ENCODE measurements around the gene KCTD3. TPM values are rescaled to one million over a fixed set of nuclear protein-coding genes. Genes with fewer than 3 reads are reported as not detected.

KCTD3 gene
- total and polyA plus RNA-seq, 2 of the 13 experiments (the other 11 are each of a cell fraction or from before 2014, with no cell fraction given) = 49.8 to 68.1 TPM

DNA sequence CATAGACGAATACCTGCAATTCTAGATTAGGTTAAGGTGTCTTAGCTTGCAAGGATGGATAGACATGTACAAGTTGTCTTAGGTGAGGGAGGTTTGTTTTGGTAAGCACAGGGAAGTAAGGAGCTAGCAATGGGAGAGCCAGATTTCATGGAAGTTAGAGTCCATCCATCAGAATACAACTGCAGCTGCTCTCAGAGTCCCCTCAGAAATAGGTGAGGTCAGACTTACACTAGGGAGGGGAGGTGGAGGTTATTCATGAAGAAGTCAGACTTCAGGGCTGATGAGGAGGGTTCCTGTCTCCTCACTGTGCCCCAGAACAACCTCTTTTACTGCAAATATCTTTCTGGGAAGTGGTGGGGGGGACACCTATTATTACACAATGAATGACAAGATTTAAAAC lies 85.3 kb downstream of the KCTD3 start:
- TF ChIP-seq GTF3A (CRISPR knock-in tag; conservative IDR thresholded peaks at IDR 0.05) = no peak
- no peak for TF ChIP-seq DPF2 (CRISPR knock-in tag; IDR thresholded peaks at IDR 0.05; ENCODE audit: borderline replicate concordance, low read depth)
- no peak for TF ChIP-seq KDM5A (IDR thresholded peaks at IDR 0.05; ENCODE audit: borderline replicate concordance, low read length)
- TF ChIP-seq ATF7-NPFF (CRISPR knock-in tag; IDR thresholded peaks at IDR 0.05; ENCODE audit: low read depth) = no peak
- TF ChIP-seq RCOR2 (CRISPR knock-in tag; IDR thresholded peaks at IDR 0.05) = no peak
- TF ChIP-seq ZNF335 (CRISPR knock-in tag; IDR thresholded peaks at IDR 0.05) = no peak
- TF ChIP-seq ZNF33B (CRISPR knock-in tag; IDR thresholded peaks at IDR 0.05) = no peak
- no peak for TF ChIP-seq ZBTB38 (CRISPR knock-in tag; IDR thresholded peaks at IDR 0.05)
- TF ChIP-seq RBM22 (optimal IDR thresholded peaks at IDR 0.05; ENCODE audit: low read length) = no peak
- TF ChIP-seq, protein P1, sequence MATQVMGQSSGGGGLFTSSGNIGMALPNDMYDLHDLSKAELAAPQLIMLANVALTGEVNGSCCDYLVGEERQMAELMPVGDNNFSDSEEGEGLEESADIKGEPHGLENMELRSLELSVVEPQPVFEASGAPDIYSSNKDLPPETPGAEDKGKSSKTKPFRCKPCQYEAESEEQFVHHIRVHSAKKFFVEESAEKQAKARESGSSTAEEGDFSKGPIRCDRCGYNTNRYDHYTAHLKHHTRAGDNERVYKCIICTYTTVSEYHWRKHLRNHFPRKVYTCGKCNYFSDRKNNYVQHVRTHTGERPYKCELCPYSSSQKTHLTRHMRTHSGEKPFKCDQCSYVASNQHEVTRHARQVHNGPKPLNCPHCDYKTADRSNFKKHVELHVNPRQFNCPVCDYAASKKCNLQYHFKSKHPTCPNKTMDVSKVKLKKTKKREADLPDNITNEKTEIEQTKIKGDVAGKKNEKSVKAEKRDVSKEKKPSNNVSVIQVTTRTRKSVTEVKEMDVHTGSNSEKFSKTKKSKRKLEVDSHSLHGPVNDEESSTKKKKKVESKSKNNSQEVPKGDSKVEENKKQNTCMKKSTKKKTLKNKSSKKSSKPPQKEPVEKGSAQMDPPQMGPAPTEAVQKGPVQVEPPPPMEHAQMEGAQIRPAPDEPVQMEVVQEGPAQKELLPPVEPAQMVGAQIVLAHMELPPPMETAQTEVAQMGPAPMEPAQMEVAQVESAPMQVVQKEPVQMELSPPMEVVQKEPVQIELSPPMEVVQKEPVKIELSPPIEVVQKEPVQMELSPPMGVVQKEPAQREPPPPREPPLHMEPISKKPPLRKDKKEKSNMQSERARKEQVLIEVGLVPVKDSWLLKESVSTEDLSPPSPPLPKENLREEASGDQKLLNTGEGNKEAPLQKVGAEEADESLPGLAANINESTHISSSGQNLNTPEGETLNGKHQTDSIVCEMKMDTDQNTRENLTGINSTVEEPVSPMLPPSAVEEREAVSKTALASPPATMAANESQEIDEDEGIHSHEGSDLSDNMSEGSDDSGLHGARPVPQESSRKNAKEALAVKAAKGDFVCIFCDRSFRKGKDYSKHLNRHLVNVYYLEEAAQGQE (IDR thresholded peaks at IDR 0.05; ENCODE audit: borderline replicate concordance in 1 of 2, low read depth in 1 of 2, low read length in 2 of 2) = no peak
- TF ChIP-seq ZNF17 (CRISPR knock-in tag; IDR thresholded peaks at IDR 0.05) = no peak
- no peak for TF ChIP-seq ZMAT3 (CRISPR knock-in tag; conservative IDR thresholded peaks at IDR 0.05)
- Histone ChIP-seq H3K27me3 (ENCODE audit: control insufficient read depth in 1 of 2, insufficient read depth in 2 of 2, low read length in 2 of 2) (no peaks in the 10 kb centered on the region), H3K9ac (ENCODE audit: insufficient read depth, low read depth, low read length) (no peak overlapping the region), H3K36me3 (replicated peaks in 1 of 2; ENCODE audit: control insufficient read depth in 1 of 2, insufficient read depth in 2 of 2, low read length in 2 of 2) (no peaks in the 10 kb centered on the region), H3K27ac (ENCODE audit: extremely low read length, insufficient read depth, low read length) (no peak overlapping the region), H2AFZ (ENCODE audit: low read length) (no peak overlapping the region), H4K20me1 (ENCODE audit: insufficient read depth, low read length) (no peaks in the 10 kb centered on the region), H3K4me1 (ENCODE audit: insufficient read depth, low read length) (peaks cover 12% of the 10 kb centered on the region), H3K9me3 (ENCODE audit: low read length) (no peaks in the 10 kb centered on the region), H3K79me2 (ENCODE audit: insufficient read depth, low read length) (no peaks in the 10 kb centered on the region), H3K4me3 (replicated peaks in 1 of 3; ENCODE audit: insufficient read depth in 1 of 3, low read depth in 2 of 3, low read length in 3 of 3) (no peak overlapping the region), H3K4me2 (ENCODE audit: low read depth, low read length) (no peak overlapping the region)
- intact Hi-C loops (cut with micrococcal nuclease; ENCODE audit: unreplicated experiment) = no loop called here
- ATAC-seq = no peak
- no peak for DNase-seq (ENCODE audit: low spot score)
- POLR2A ChIA-PET = no interaction called here
- BruUV-seq (replicated peaks) = no TSS peak
- 50% methylated on average over 1 of the region's 1 CpG for WGBS (ENCODE audit: low lambda C conversion rate)
- FAIRE-seq = no peak
- in situ Hi-C loops (cut with HindIII; ENCODE audit: extremely low pct_ligation_motif_present, low pct_unique_long_range_greater_than_20kb) = no loop called here
- CTCF ChIA-PET (ENCODE audit: low intra/inter-chr PET ratio, low total read pairs) = no interaction called here

Measured in HepG2 (cell line).